ENCODE data around the gene STRADB. TPM values are rescaled to one million over a fixed set of nuclear protein-coding genes. Genes with fewer than 3 reads are reported as not detected.

The STRADB gene
- total RNA-seq, 1 experiment from 2014 or later, result 24.0 TPM

- Histone ChIP-seq H3K36me3 (ENCODE audit: low read depth) (no peaks in the 10 kb centered on the region), H4K20me1 (ENCODE audit: insufficient read depth) (no peaks in the 10 kb centered on the region), H3K4me1 (replicated peaks; ENCODE audit: insufficient read depth) (no peaks in the 10 kb centered on the region), H2AFZ (no peak overlapping the region), H3K4me2 (no peak overlapping the region), H3K79me2 (ENCODE audit: low read depth) (no peaks in the 10 kb centered on the region), H3K27me3 (ENCODE audit: insufficient read depth, low read depth) (no peaks in the 10 kb centered on the region), H3K9me3 (ENCODE audit: insufficient read depth, low read depth) (no peaks in the 10 kb centered on the region), H3K4me3 (no peak overlapping the region), H3F3A (ENCODE audit: insufficient read depth, low read depth) (no peaks in the 10 kb centered on the region), H3K9me2 (ENCODE audit: insufficient read depth) (no peaks in the 10 kb centered on the region), H3K27ac (no peak overlapping the region)
- no peak for DNase-seq
- intact Hi-C loops (cut with micrococcal nuclease; ENCODE audit: unreplicated experiment), result no loop called here
- CTCF ChIA-PET, result interaction anchor here (0.6 kb wide), 1 partner anchor 717 kb away, joined by 9 read pairs; no protein-coding TSS in a partner anchor
- no TSS peak for BruUV-seq (replicated peaks)
- POLR2A ChIA-PET (ENCODE audit: unreplicated experiment), result no interaction called here
- TF ChIP-seq EZH2 (IDR thresholded peaks at IDR 0.05; ENCODE audit: low read depth), result no peak
- no peak for TF ChIP-seq CTCF (conservative IDR thresholded peaks at IDR 0.05)
These were observed 45.2 kb downstream of the STRADB start for GRCh38 chr2:201496785-201497184.

GRCh38 chr2:201500534-201500933 is 49.0 kb downstream of the STRADB start:
- no peak overlapping the region for H3K4me3 ChIP-seq
- DNase-seq, result no peak
- no peaks in the 10 kb centered on the region for H3K36me3 ChIP-seq (ENCODE audit: low read depth)
- H2AFZ ChIP-seq, result no peak overlapping the region
- H4K20me1 ChIP-seq (ENCODE audit: insufficient read depth), result no peaks in the 10 kb centered on the region
- H3K27ac ChIP-seq, result no peak overlapping the region
- intact Hi-C loops (cut with micrococcal nuclease; ENCODE audit: unreplicated experiment), result no loop called here
- H3K9me2 ChIP-seq (ENCODE audit: insufficient read depth), result no peaks in the 10 kb centered on the region
- no peak overlapping the region for H3K4me2 ChIP-seq
- no peaks in the 10 kb centered on the region for H3K4me1 ChIP-seq (replicated peaks; ENCODE audit: insufficient read depth)
- no peaks in the 10 kb centered on the region for H3K79me2 ChIP-seq (ENCODE audit: low read depth)
- no peaks in the 10 kb centered on the region for H3F3A ChIP-seq (ENCODE audit: insufficient read depth, low read depth)
- ChIA-PET POLR2A (ENCODE audit: unreplicated experiment) (no interaction called here), CTCF (no interaction called here)
- no peaks in the 10 kb centered on the region for H3K27me3 ChIP-seq (ENCODE audit: insufficient read depth, low read depth)
- peaks cover 5% of the 10 kb centered on the region; the same call in 1 of the 2 replicates for H3K9me3 ChIP-seq (ENCODE audit: insufficient read depth, low read depth)
- no TSS peak for BruUV-seq (replicated peaks)
- no peak for TF ChIP-seq CTCF (conservative IDR thresholded peaks at IDR 0.05)
- TF ChIP-seq EZH2 (IDR thresholded peaks at IDR 0.05; ENCODE audit: low read depth), result no peak

GRCh38 chr2:201502713-201503112 is 51.2 kb downstream of the STRADB start:
- intact Hi-C loops (cut with micrococcal nuclease; ENCODE audit: unreplicated experiment), result no loop called here
- H3K36me3 ChIP-seq (ENCODE audit: low read depth), result no peaks in the 10 kb centered on the region
- no peaks in the 10 kb centered on the region for H3K9me2 ChIP-seq (ENCODE audit: insufficient read depth)
- ChIA-PET CTCF (no interaction called here), POLR2A (ENCODE audit: unreplicated experiment) (no interaction called here)
- BruUV-seq (replicated peaks), result no TSS peak
- no peaks in the 10 kb centered on the region for H3K79me2 ChIP-seq (ENCODE audit: low read depth)
- no peaks in the 10 kb centered on the region for H3F3A ChIP-seq (ENCODE audit: insufficient read depth, low read depth)
- H3K4me3 ChIP-seq, result no peak overlapping the region
- TF ChIP-seq CTCF (conservative IDR thresholded peaks at IDR 0.05) (no peak), EZH2 (IDR thresholded peaks at IDR 0.05; ENCODE audit: low read depth) (no peak)
- no peak overlapping the region for H3K4me2 ChIP-seq
- no peak overlapping the region for H2AFZ ChIP-seq
- peaks cover 5% of the 10 kb centered on the region; the same call in 1 of the 2 replicates for H3K9me3 ChIP-seq (ENCODE audit: insufficient read depth, low read depth)
- no peak overlapping the region for H3K27ac ChIP-seq
- H3K27me3 ChIP-seq (ENCODE audit: insufficient read depth, low read depth), result no peaks in the 10 kb centered on the region
- no peaks in the 10 kb centered on the region for H3K4me1 ChIP-seq (replicated peaks; ENCODE audit: insufficient read depth)
- no peak for DNase-seq
- no peaks in the 10 kb centered on the region for H4K20me1 ChIP-seq (ENCODE audit: insufficient read depth)
